Uterus (tissue), 4 donors: ENCODE measurements around the gene EEF1A1. TPM values are rescaled to one million over a fixed set of nuclear protein-coding genes. Genes with fewer than 3 reads are reported as not detected.
"Not testable (repeated sequence)": the region's sequence is repeated elsewhere in the genome, so short reads cannot be mapped to it uniquely, and the experiment has no call there.

ENCODE experiments used
- DNase-seq, 2 donors: peaks; one replicate each; pipeline ENCODE4 v3.0.0-alpha.2; 2019 to 2020
- H3K27ac ChIP-seq, 2 donors: fragments of 200-600 bp; sonication (generic); 1 replicate in 1 of 2; 2 replicates in 1 of 2; pipeline ENCODE4 v1.5.1; 2016 to 2018
- H3K27me3 ChIP-seq, 2 donors: fragments of 200-600 bp; sonication (generic); one replicate each; pipeline ENCODE4 v1.5.1; 2018 to 2019; ENCODE audit warnings: control low read depth in 1 of 2
- H3K36me3 ChIP-seq, 2 donors: fragments of 200-600 bp; sonication (generic); one replicate each; pipeline ENCODE4 v1.5.1; 2019; ENCODE audit warnings: control low read depth in 1 of 2
- H3K4me1 ChIP-seq, 2 donors: fragments of 200-600 bp; sonication (generic); one replicate each; pipeline ENCODE4 v1.5.1; 2018 to 2019; ENCODE audit warnings: control low read depth in 1 of 2
- H3K4me3 ChIP-seq, 2 donors: fragments of 200-600 bp; sonication (generic); 1 replicate in 1 of 2; 2 replicates in 1 of 2; pipeline ENCODE4 v1.5.1; 2018 to 2019; ENCODE audit warnings: mild to moderate bottlenecking in 1 of 2
- H3K9me3 ChIP-seq, 2 donors: fragments of 200-600 bp; sonication (generic); one replicate each; pipeline ENCODE4 v1.5.1; 2019; ENCODE audit warnings: control low read depth in 1 of 2
- POLR2A ChIP-seq, 2 donors: fragments of 450-650 bp; IDR thresholded peaks; one replicate each; pipeline ENCODE4 v1.6.1; 2016; ENCODE audit warnings: antibody characterized with exemption in 2 of 2, mild to moderate bottlenecking in 1 of 2, moderate library complexity in 1 of 2
- intact Hi-C: fragments of 100-400 bp; cut with DNase I; formaldehyde crosslinking; loops from one replicate; pipeline ENCODE4 v1.15.1; 2023; ENCODE audit warnings: low total_unique reads
- total RNA-seq, 4 donors: library from RNA; depleted of rRNA in 3 of 4; stranded (reverse); fragments of >200 nt in 3 of 4; gene quantifications; one replicate each; pipeline versions ENCODE4 v1.1.0 to v1.2.4, GENCODE V29; 2014 to 2023
- TF ChIP-seq, protein P1 (sequence below), 4 experiments: fragments of 200-600 bp in 2 of 4; fragments of 450-650 bp in 2 of 4; sonication (generic) in 2 of 4; IDR thresholded peaks; one replicate each; pipeline ENCODE4 v1.5.1; 2016 to 2019; ENCODE audit warnings: antibody characterized with exemption in 4 of 4, mild to moderate bottlenecking in 2 of 4, moderate library complexity in 1 of 4
- donor health status: DM: yes; HTN: yes; CAD: no.

The EEF1A1 gene
- total RNA-seq, 4 donors from 2014 or later: 11,501 to 26,048 (median 13,655) TPM

DNA sequence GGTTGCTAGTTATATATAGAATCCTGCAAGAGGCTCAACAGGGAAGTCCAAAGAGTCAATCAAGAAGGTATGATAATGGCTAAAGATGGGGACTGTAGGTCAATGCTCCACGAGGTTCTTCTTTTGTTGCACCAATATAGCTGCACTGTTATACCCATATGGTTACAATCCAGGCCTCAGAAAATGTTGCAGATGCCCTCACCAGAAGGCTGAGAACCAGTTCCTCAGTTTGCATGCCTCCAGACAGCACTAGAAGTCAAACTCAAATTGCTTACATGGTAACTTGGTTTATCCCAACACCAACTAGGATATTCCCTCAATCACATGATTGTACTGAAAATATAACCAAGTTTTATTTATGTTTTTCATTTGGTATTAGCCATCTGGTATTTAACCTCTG lies 12.1 kb downstream of the EEF1A1 start:
- Histone ChIP-seq H3K36me3 (no peaks in the 10 kb centered on the region), H3K27me3 (no peaks in the 10 kb centered on the region), H3K4me1 (no peaks in the 10 kb centered on the region), H3K27ac (no peak overlapping the region), H3K9me3 (no peaks in the 10 kb centered on the region), H3K4me3 (no peak overlapping the region)
- DNase-seq: no peak
- intact Hi-C loops: no loop called here
- TF ChIP-seq, protein P1, sequence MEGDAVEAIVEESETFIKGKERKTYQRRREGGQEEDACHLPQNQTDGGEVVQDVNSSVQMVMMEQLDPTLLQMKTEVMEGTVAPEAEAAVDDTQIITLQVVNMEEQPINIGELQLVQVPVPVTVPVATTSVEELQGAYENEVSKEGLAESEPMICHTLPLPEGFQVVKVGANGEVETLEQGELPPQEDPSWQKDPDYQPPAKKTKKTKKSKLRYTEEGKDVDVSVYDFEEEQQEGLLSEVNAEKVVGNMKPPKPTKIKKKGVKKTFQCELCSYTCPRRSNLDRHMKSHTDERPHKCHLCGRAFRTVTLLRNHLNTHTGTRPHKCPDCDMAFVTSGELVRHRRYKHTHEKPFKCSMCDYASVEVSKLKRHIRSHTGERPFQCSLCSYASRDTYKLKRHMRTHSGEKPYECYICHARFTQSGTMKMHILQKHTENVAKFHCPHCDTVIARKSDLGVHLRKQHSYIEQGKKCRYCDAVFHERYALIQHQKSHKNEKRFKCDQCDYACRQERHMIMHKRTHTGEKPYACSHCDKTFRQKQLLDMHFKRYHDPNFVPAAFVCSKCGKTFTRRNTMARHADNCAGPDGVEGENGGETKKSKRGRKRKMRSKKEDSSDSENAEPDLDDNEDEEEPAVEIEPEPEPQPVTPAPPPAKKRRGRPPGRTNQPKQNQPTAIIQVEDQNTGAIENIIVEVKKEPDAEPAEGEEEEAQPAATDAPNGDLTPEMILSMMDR (IDR thresholded peaks at IDR 0.05): no peak
- TF ChIP-seq POLR2A (IDR thresholded peaks at IDR 0.05): no peak

DNA sequence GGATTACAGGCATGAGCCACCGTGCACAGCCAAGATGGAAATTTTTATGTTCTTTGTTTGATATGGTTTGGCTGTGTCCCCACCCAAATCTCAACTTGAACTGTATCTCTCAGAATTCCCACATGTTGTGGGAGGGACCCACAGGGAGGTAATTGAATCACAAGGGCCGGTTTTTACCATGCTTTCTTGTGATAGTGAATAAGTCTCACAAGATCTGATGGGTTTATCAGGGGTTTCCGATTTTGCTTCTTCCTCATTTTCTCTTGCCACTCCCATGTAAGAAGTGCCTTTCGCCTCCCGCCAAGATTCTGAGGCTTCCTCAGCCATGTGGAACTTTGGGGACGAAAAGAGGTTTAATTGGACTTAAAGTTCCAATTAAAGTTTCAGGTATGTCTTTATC lies 14.6 kb downstream of the EEF1A1 start:
- H3K4me1 ChIP-seq: no peaks in the 10 kb centered on the region
- no peaks in the 10 kb centered on the region for H3K36me3 ChIP-seq
- H3K9me3 ChIP-seq: no peaks in the 10 kb centered on the region
- no peak overlapping the region for H3K4me3 ChIP-seq
- no peak for DNase-seq
- intact Hi-C loops: no loop called here
- TF ChIP-seq, protein P1 (IDR thresholded peaks at IDR 0.05): no peak
- TF ChIP-seq POLR2A (IDR thresholded peaks at IDR 0.05): no peak
- H3K27me3 ChIP-seq: no peaks in the 10 kb centered on the region
- no peak overlapping the region for H3K27ac ChIP-seq

DNA sequence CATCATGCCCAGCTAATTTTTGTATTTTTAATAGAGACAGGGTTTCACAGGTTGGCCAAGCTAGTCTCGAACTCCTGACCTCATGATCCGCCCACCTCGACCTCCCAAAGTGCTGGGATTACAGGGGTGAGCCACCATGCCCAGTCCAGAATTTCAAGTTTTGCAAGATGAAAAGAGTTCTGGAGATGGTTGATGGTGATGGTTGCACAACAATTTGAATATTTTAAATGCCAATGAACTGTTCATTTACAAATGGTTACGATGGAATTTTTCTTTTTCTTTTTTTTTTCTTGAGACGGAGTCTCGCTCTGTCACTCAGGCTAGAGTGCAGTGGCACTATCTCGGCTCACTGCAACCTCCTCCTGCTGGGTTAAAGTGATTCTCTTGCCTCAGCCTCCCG lies 15.1 kb downstream of the EEF1A1 start:
- DNase-seq, intact Hi-C loops, H3K27me3 ChIP-seq, H3K4me1 ChIP-seq, H3K4me3 ChIP-seq, H3K27ac ChIP-seq, H3K9me3 ChIP-seq, H3K36me3 ChIP-seq: not testable (repeated sequence)

DNA sequence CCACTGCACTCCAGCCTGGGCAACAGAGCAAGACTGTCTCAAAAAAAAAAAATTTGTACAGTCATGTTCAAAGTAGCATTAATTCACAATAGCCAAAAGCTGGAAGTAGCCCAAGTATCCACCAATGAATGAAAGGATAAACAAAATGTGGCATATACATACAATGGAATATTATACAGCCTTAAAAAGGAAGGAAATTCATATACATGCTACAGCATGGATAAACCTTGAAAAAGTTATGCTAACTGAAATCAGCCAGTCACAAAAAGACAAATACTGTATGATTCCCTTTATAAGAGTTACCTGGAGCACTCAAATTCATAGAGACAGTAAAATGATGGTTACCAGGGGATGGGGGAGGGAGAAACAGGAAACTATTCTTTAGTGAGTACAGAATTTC lies 15.7 kb downstream of the EEF1A1 start:
- Histone ChIP-seq H3K27me3 (no peaks in the 10 kb centered on the region), H3K4me3 (no peak overlapping the region), H3K4me1 (no peaks in the 10 kb centered on the region), H3K36me3 (no peaks in the 10 kb centered on the region), H3K9me3 (no peaks in the 10 kb centered on the region), H3K27ac (no peak overlapping the region)
- DNase-seq: no peak
- TF ChIP-seq, protein P1 (IDR thresholded peaks at IDR 0.05): no peak
- TF ChIP-seq POLR2A (IDR thresholded peaks at IDR 0.05): no peak
- intact Hi-C loops: no loop called here

DNA sequence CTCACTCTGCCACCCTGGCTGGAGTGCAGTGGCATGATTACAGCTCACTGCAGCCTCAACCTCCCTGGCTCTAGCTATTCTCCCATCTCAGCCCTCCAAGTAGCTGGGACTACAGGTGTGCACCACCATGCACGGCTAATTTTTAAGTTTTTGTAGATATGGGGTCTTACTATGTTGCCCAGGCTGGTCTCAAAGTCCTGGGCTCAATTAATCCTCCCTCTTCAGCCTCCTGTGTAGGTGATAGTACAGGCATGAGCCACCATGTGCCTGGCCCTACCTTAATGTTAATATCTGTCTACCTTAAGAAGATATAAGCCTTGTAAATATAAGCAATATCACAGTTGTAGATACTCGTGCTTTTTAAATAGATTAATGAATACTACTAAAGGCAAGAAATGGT lies 16.7 kb downstream of the EEF1A1 start:
- H3K36me3 ChIP-seq: no peaks in the 10 kb centered on the region
- TF ChIP-seq, protein P1 (IDR thresholded peaks at IDR 0.05): no peak
- no peak for TF ChIP-seq POLR2A (IDR thresholded peaks at IDR 0.05)
- no peak for DNase-seq

More for the DNA sequence above, 16.7 kb downstream of the EEF1A1 start:
- H3K27me3 ChIP-seq: no peaks in the 10 kb centered on the region
- H3K27ac ChIP-seq: no peak overlapping the region
- H3K4me1 ChIP-seq: no peaks in the 10 kb centered on the region
- no peak overlapping the region for H3K4me3 ChIP-seq
- H3K9me3 ChIP-seq: no peaks in the 10 kb centered on the region
- intact Hi-C loops: no loop called here
